ENCODE measurements around the gene CTSH. TPM values are rescaled to one million over a fixed set of nuclear protein-coding genes. Genes with fewer than 3 reads are reported as not detected.

CTSH gene
- total RNA-seq, 1 donor from 2014 or later = 6.4 TPM

DNA sequence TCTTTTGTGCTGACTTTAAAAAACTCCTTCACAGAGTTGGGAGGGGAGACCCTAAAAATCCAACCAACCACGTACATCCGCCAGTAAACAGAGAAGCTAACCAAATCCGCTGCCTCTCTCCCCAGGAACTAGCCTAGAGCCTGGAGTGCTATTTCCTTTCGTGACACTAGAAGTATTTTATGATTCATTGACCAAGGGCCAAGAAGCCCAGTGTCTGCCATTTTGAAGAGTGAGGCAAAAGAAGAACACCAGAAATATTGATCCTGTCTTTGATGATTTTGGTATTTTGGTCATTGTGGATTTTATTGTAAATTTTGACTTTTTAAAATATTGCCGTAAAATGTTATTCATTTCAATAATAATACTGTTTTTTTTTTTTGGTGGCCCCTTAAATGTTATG is 10.5 kb upstream of the CTSH start:
- no peak for TF ChIP-seq CTCF (IDR thresholded peaks at IDR 0.05)
- Mint-ChIP-seq H3K4me3 (ENCODE audit: unreplicated experiment) (no peak overlapping the region), H3K9me3 (ENCODE audit: unreplicated experiment) (no peaks in the 10 kb centered on the region), H3K27me3 (ENCODE audit: unreplicated experiment) (peaks cover 40% of the 10 kb centered on the region), H3K27ac (ENCODE audit: unreplicated experiment) (no peak overlapping the region), H3K36me3 (ENCODE audit: unreplicated experiment) (no peaks in the 10 kb centered on the region), H3K4me1 (ENCODE audit: unreplicated experiment) (no peaks in the 10 kb centered on the region)
- no peak for DNase-seq (ENCODE audit: extremely low spot score, unreplicated experiment)

DNA sequence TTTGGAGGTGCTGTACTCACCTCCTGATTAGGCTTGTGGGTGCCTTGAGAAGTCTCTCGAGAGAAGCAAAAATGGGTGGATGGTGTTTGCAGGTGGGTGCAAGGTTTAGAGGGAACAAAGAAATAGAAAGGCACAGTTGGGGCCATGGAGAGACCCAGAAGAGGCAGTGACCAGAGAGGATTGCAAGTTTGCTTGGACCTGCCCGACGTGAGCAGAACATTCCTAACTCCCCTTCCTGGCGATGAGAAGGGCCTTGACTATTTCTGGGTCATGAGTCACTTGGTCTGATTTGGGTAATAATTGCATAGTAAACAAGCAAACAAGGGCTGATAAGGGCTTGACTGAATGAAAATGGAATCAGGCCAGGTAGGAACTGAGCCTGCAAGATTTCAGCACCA is 7.0 kb upstream of the CTSH start:
- no peak for DNase-seq (ENCODE audit: extremely low spot score, unreplicated experiment)
- Mint-ChIP-seq H3K4me3 (ENCODE audit: unreplicated experiment) (no peak overlapping the region), H3K4me1 (ENCODE audit: unreplicated experiment) (no peaks in the 10 kb centered on the region), H3K9me3 (ENCODE audit: unreplicated experiment) (no peaks in the 10 kb centered on the region), H3K36me3 (ENCODE audit: unreplicated experiment) (no peaks in the 10 kb centered on the region), H3K27me3 (ENCODE audit: unreplicated experiment) (peaks cover 56% of the 10 kb centered on the region), H3K27ac (ENCODE audit: unreplicated experiment) (no peak overlapping the region)
- no peak for TF ChIP-seq CTCF (IDR thresholded peaks at IDR 0.05)

GRCh38 chr15:78950902-78951840 is 6.3 kb upstream of the CTSH start:
- Mint-ChIP-seq H3K4me1 (ENCODE audit: unreplicated experiment) (no peaks in the 10 kb centered on the region), H3K36me3 (ENCODE audit: unreplicated experiment) (no peaks in the 10 kb centered on the region), H3K27me3 (ENCODE audit: unreplicated experiment) (peaks cover 59% of the 10 kb centered on the region), H3K4me3 (ENCODE audit: unreplicated experiment) (no peak overlapping the region), H3K27ac (ENCODE audit: unreplicated experiment) (no peak overlapping the region), H3K9me3 (ENCODE audit: unreplicated experiment) (no peaks in the 10 kb centered on the region)
- peak; percentile 30 for TF ChIP-seq CTCF (IDR thresholded peaks at IDR 0.05)
- no peak for DNase-seq (ENCODE audit: extremely low spot score, unreplicated experiment)

- H3K4me1 Mint-ChIP-seq (ENCODE audit: unreplicated experiment) = no peaks in the 10 kb centered on the region
- peaks cover 59% of the 10 kb centered on the region for H3K27me3 Mint-ChIP-seq (ENCODE audit: unreplicated experiment)
- no peak for TF ChIP-seq CTCF (IDR thresholded peaks at IDR 0.05)
- no peak overlapping the region for H3K27ac Mint-ChIP-seq (ENCODE audit: unreplicated experiment)
- no peak overlapping the region for H3K4me3 Mint-ChIP-seq (ENCODE audit: unreplicated experiment)
- H3K9me3 Mint-ChIP-seq (ENCODE audit: unreplicated experiment) = no peaks in the 10 kb centered on the region
- no peak for DNase-seq (ENCODE audit: extremely low spot score, unreplicated experiment)
- no peaks in the 10 kb centered on the region for H3K36me3 Mint-ChIP-seq (ENCODE audit: unreplicated experiment)
Observed at GRCh38 chr15:78950343-78950742, 5.5 kb upstream of the CTSH start.

GRCh38 chr15:78949461-78949860 is 4.6 kb upstream of the CTSH start:
- no peak overlapping the region for H3K27ac Mint-ChIP-seq (ENCODE audit: unreplicated experiment)
- no peaks in the 10 kb centered on the region for H3K36me3 Mint-ChIP-seq (ENCODE audit: unreplicated experiment)
- TF ChIP-seq CTCF (IDR thresholded peaks at IDR 0.05) = no peak
- no peaks in the 10 kb centered on the region for H3K9me3 Mint-ChIP-seq (ENCODE audit: unreplicated experiment)
- no peak for DNase-seq (ENCODE audit: extremely low spot score, unreplicated experiment)
- H3K27me3 Mint-ChIP-seq (ENCODE audit: unreplicated experiment) = peaks cover 54% of the 10 kb centered on the region
- H3K4me3 Mint-ChIP-seq (ENCODE audit: unreplicated experiment) = no peak overlapping the region
- peaks cover 2% of the 10 kb centered on the region for H3K4me1 Mint-ChIP-seq (ENCODE audit: unreplicated experiment)
